Dermis microvascular lymphatic vessel endothelial cell (primary cell): ENCODE results near the gene PPM1D. TPM values are rescaled to one million over a fixed set of nuclear protein-coding genes. Genes with fewer than 3 reads are reported as not detected.
"Not testable (repeated sequence)": the region's sequence is repeated elsewhere in the genome, so short reads cannot be mapped to it uniquely, and the experiment has no call there.

Experiments
- DNase-seq, 2 donors: peaks; one replicate each; pipeline versions ENCODE4 v3.0.0 to v3.0.0-alpha.2; 2010; ENCODE audit warnings: low read depth in 2 of 2
- total RNA-seq: library from RNA; depleted of rRNA; stranded (reverse); fragments of >200 nt; gene quantifications from 2 replicates; pipeline ENCODE4 v1.2.1, GENCODE V29; 2014

PPM1D gene
- total RNA-seq, 1 donor from 2014 or later: 15.8 TPM

GRCh38 chr17:60664022-60664421 lies 64.0 kb downstream of the PPM1D start:
- DNase-seq: no peak

DNA sequence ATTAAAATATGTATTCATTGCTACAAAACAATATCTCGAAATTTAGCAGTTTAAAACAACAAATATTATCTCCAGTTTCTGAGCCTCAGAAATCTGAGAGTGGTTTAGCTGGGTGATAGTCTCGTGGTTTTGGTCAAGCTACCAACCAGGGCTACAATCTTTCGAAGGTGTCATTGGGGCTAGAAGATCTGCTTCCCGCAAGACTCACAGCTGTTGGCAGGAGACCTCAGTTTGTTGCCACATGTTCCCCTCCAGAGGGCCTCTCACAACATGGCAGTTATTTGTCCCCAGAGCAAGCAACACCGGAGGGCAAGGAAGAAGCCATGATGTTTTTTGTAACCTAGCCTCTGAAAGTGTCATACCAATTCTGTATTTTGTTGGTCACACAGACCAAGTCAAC lies 65.6 kb downstream of the PPM1D start:
- no peak for DNase-seq

GRCh38 chr17:60668741-60669140 lies 68.7 kb downstream of the PPM1D start:
- DNase-seq: not testable (repeated sequence)

GRCh38 chr17:60671482-60671881 lies 71.5 kb downstream of the PPM1D start:
- no peak for DNase-seq

- not testable (repeated sequence) for DNase-seq
Observed at GRCh38 chr17:60674637-60675036, 74.6 kb downstream of the PPM1D start.

- no peak for DNase-seq
Observed at GRCh38 chr17:60675997-60676396, 76.0 kb downstream of the PPM1D start.

GRCh38 chr17:60676758-60677307 lies 76.8 kb downstream of the PPM1D start:
- DNase-seq: peak in 1 of 2 donors; percentile 2

DNA sequence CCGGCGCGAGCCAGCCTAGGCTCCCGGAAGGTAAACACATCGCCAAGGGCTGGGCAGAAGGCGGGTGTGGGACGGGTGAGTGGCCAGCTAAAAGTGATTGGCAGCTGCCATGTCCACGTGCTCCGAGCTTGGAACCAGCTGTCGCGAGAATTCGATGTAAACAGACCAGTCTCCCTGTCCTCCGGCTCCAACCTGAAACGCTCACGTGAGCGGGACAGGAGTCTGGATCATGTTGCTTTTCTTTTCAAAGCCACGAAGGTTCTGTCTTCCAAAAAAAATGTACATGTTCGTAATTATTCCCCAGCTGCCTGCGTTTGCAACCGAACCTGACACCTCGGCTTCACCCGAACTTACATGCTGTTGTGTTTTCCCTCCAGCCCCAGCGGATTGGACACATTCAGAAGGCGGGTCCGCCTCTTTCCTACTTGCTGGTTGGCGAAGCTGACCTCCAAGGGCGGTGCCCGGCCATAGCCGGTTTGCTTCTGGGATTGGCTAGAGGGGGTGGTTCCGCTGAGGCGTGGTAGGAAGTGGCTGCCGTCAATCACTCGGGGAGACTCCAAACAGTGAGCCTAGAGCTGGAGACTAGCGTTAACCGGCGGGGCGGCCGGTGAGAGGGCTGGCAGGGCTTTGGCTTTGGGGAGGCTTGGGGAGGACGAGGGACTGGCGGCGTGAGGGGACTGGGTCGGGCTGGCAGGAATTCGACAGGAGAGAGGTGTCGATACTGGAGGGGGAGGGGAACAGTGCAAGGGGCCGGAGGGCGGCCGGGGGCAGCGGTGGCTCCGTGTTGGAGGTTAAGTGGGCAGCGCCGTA lies 77.5 kb downstream of the PPM1D start, which contains the start of gene BCAS3:
TSS of gene BCAS3 (plus strand) at position 544 of the 810 bp plus-strand sequence.
- DNase-seq: peak; percentile 99

- no peak for DNase-seq
Observed at GRCh38 chr17:60678118-60678444, 78.1 kb downstream of the PPM1D start.

DNA sequence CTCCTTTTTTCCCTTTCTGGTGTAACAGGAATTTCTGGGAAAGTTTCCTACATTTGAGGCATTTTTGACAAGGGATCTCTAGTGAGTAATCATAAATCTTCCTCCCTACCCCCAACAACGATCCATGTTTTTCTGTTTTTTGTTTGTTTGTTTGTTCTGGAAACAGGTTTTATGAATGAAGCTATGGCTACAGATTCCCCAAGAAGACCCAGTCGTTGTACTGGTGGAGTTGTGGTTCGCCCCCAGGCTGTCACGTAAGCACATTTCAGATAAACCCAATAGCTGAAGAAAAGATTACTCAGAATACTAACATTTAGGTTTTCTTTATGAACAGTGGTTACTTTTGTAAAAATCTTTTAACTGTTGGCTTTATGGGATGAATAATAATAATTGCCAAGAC lies 79.3 kb downstream of the PPM1D start:
- DNase-seq: no peak

GRCh38 chr17:60680754-60681153 lies 80.8 kb downstream of the PPM1D start:
- no peak for DNase-seq

DNA sequence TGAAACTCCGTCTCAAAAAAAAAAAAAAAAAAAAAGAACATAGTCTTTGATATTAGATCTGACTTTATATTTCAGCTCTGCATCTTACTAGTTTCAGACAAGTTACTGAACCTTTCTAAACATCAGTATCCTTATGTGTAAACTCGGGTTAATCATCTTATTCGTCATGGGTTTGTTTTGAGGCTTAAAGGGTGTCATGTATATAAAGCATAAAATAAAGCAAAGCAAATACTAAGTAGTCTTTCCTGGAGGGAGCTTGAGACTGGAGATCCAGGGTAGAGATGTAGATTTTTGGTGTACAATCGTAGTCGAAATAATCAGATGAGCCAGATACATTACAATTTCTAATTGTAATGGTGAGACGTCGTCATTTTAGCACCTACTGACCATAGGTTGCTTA lies 85.4 kb downstream of the PPM1D start:
- no peak for DNase-seq

GRCh38 chr17:60695960-60696359 lies 96.0 kb downstream of the PPM1D start:
- DNase-seq: no peak

DNA sequence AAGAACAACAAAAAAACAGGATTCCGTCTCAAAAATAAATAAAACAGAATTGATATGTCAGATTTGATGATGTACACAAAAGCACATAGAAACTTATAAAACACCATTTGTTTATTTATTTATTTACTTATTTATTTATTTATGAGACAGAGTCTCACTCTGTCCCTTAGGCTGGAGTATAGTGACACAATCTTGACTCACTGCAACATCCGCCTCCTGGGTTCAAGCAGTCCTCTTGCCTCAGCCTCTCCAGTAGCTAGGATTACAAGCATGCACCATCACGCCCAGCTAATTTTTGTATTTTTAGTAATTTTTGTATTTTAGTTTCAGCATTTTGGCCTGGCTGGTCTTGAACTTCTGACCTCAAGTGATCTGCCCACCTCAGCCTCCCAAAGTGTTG lies 99.1 kb downstream of the PPM1D start:
- no peak for DNase-seq

- DNase-seq: peak in 1 of 2 donors; percentile 16
Observed at GRCh38 chr17:60704170-60704569, 104.2 kb downstream of the PPM1D start.

DNA sequence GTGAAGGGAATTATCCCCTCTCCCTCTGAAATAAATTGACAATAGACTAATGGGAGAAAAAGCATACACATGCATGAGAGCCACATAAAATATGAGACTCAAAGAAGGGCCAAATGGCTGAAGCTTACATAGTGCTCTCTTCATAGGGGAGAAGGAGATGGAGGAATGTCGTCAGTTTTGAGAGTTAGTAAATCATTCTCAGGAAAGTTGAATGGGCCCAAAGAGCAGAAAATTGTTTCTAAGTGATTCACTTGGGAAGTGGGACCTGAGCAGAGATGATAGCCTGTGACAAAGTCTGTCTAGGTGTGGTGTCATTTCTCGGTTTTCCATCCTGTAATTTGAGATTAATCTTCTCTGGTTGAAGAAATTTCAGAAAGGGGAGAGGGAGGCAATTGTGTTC lies 112.7 kb downstream of the PPM1D start:
- DNase-seq: no peak

DNA sequence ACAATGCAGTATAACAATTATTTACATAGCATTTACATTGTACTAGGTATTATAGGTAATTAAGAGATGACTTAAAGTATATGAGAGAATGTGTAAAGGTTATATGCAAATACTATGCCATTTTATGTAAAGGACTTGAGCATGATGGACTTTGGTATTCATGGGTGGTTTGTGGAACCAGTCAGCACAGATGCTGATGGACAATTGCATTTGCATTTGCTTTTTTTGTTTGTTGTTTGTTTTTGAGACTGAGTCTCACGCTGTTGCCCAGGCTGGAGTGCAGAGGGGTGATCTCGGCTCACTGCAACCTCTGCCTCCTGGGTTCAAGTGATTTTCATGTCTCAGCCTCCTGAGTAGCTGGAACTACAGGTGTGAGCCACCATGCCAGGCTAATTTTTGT lies 113.6 kb downstream of the PPM1D start:
- DNase-seq: no peak

Other genes with a start within 250 kb of the PPM1D start
- 37.6 and 53.9 TPM in 2 replicates for gene USP32, start 208.1 kb upstream of the PPM1D start, total RNA-seq
- 0.13 TPM in 1 of 2 replicates, not detected in the other for gene CHCT1, start 177.7 kb upstream of the PPM1D start, total RNA-seq
- 27.8 and 29.7 TPM in 2 replicates for gene APPBP2, start 74.0 kb upstream of the PPM1D start, total RNA-seq
- gene BCAS3, start 77.7 kb downstream of the PPM1D start, total RNA-seq: 11.3 and 20.4 TPM in 2 replicates